Activated CD8-positive, alpha-beta memory T cell treated with anti-CD3 and anti-CD28 coated beads for 48 hours (primary cell): ENCODE data around the gene CD36.

Source experiments
- DNase-seq, 3 experiments: peaks; one replicate each; pipeline ENCODE4 v3.0.0-alpha.2; 2020; ENCODE audit warnings: low read depth in 2 of 3, low spot score in 2 of 3

Gene CD36

GRCh38 chr7:80637911-80638765 lies at the start of gene CD36:
Gene CD36, plus strand, starts transcription at chr7:80638642. Its CDS starts 8,099 bp downstream, at chr7:80646741.
- no peak for DNase-seq

DNA sequence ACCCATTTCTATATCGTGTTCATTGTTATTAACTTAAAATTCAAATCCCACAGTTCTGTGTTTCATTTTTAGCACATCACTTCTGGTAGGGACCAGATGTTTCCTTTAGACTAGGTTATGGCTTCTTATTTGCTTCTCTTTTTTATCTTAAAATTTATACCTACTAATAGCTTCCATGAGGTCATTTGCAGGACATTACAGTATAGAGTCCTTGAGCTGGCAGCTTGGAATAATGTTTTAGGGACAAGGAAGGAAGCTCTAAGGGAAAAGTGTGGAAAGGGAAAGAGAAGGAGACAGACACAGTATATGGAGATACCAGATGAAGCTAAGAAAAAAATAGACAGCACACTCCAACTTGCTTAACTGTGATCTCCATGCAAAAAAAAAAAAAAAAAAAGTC lies 48.8 kb upstream of the CD36 start:
- DNase-seq: no peak

DNA sequence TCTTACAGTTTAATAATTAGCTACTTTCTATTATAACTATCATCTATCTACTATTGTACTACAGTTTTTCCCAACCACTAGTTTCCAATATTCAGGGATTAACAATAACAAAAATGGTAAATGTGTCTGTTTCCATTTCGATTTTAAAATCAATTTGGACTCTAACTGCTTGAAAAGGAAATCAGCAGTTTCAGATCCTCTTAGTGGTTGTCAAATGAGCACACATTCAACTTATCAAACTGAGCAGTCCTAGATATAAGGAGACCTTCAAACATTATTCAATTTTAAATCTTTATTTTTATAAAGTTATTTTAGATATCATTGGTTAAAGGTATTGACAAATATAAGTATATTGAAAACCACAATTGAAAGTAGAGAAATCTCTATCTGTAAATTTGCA lies 46.8 kb upstream of the CD36 start:
- no peak for DNase-seq

GRCh38 chr7:80593869-80594586 lies 44.4 kb upstream of the CD36 start:
- no peak for DNase-seq

DNA sequence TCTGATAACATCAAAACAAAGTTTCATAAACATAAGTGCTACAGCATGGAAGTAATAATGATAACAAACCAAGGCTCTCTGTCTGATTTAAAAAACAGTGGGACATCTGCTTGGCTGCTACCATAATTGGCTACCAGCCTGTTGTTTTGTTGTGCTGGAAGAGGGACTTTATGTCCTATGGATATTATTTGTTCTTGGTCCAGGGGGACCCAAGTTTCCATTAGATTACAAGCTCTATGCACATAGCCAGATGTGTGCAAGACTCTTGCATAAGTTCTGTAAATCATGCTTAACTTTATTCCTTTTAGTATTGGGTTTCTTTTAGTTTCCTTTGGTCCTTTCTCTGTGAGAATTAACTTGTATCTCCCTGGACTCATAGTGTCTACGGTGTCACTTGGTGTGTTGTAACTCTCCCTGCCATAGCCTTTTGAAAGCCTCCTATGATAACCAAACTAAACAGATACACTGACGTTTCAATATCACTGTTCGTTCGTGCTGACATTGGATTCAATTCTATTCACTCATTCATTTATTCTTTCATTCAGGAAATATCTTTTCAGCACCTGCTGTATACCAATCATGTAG lies 41.4 kb upstream of the CD36 start:
- no peak for DNase-seq

- no peak for DNase-seq
These were observed 40.6 kb upstream of the CD36 start for GRCh38 chr7:80597875-80598274.

DNA sequence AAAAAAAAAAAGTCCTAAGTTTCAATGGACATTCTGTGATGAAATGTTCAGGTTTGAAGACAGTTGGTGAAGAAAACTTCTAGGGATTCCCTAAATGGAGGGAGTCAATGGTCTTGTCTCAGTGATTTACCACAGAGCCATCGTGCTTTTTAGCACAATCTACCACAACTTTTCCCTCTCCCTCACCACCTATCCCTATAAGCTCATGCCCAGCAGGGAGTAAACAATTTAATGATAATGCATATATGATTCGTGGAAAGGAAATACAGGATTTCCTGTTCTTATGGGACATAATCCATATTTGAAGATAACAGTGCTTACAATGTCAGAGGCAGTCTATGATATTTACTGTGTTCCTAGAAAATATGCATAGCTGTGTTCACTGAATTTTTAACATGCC lies 38.4 kb upstream of the CD36 start:
- no peak for DNase-seq

- no peak for DNase-seq
These were observed 36.4 kb upstream of the CD36 start for GRCh38 chr7:80601999-80602398.

- no peak for DNase-seq
These were observed 34.5 kb upstream of the CD36 start for GRCh38 chr7:80603940-80604339.

DNA sequence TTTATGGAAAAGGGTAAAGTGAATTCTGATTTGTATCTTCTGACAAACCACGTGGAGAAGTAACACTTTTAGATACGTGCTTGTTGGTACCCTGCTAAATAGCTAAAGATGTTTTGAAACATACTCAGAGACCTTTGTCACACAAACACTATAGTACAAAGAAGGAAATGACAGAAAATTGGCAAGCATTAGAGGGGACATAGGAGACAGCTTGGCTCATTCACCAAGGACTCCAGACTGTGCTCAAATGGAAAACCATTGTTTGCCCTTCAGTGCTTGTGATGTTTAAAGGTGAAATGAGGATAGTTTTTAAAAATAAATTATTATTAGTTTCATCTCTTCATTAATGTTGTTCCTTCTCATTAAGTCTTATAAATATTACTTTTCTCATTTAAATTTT lies 34.0 kb upstream of the CD36 start:
- DNase-seq: no peak

DNA sequence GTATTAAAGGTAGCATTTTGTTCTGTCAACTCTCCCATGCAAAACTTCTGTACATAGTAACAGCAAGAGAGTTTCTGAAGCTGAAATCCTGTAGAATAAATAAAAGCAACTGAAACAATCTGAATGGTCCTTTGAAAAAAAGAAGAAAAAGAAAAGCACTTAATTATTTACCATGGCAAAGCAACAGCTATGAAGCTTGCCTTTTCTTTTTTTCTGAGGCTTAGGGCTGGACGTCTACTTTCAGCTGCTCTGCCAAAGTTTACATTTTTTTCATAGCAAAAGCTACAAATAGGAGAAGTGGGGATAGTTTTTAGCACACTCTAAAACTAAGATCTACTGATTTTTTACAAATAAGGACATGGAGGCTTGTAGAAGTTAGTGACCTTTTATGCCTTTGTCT lies 31.3 kb upstream of the CD36 start:
- DNase-seq: no peak

DNA sequence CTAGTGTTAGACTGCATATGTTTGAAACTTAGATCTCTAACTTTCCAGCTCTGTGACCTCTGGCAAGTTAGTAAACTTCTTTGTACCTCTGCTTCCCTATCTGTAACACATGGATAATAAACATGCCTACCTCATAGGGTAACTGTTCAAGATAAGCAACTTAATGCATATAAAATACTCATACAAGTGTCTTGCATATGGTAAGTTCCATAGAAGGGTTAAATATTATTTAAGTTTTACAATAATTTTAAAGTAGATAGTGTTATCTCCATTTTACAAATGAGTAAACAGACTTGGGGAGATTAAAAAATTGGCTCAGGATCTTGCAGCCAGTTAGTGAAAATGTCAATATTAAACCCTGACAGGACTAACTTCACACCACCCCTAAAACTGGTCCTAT lies 30.1 kb upstream of the CD36 start:
- DNase-seq: no peak

GRCh38 chr7:80609751-80610150 lies 28.7 kb upstream of the CD36 start:
- DNase-seq: no peak

DNA sequence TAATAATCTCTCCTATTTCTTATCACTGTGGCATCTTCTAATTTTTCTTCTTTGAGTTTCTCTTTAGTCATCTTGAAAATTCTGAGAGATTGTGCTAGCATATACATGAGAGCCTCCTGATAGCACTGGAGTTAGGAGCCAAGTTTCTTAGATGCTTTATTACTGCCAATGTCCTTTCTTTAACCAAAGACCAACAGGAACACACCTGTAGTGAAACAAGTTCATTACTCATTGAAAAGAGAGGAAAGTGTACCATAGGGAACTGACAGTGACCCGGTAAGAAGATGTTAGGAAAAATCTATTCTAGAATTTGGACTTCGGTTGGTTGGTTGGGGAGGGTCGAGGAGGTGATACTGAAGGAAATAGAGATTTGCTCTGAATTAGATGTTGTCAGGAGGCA lies 27.1 kb upstream of the CD36 start:
- DNase-seq: no peak

GRCh38 chr7:80611779-80612178 lies 26.7 kb upstream of the CD36 start:
- no peak for DNase-seq

DNA sequence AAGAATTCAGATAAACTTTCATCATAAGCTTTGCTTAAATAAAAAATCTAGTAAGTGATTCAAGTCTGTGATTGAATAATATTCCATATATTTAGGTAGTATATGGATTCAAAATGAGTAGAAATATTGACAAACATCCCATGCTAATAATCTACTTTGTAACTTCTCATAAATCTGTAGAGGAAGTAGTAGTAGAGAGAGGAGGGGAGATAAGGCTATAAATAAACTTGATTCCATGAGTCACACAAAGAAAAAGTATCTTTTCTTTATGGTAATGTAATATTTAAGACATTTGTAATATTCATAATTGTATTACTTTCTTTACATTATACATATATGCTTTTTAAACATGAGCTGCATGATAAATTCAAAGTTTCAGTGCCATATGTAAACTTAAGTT lies 25.6 kb upstream of the CD36 start:
- no peak for DNase-seq

DNA sequence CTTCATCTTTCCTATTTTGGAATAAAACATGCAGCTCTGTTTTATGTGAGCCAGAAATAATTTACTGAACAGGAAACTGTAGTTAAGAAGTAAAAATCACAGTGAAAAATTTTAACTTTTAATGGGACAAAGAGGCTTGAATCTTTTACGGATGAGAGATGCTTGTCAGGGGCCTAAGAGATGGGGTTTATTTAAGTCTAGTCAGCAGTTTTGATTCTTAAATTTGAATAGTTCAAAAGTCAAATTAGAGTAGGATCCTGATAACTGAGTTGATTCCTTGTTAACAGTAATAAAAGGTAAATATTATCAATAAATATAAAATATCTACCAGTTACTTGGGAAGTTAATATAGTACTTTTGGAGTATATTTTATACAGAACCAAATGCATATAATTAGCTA lies 24.9 kb upstream of the CD36 start:
- DNase-seq: no peak

DNA sequence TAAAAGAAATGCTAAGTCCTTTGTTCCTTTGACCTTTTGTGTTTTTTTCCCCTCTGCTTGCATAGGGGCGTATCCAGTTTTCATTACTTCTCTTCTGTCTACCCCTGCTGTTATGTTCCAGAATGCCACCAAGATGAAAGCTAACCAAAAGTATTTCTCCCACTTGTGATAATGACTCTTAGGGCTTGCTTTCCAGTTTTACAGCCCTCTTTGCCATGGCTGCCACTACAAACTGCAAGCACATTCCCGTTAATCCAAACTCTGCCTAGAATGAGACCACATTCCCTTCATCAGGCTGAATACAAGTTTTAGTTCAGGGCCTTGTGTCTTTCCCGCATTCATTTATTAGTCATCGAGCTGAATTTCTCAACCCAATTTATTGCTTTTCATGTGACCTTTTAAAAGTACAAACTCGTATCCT lies 23.6 kb upstream of the CD36 start:
- no peak for DNase-seq

GRCh38 chr7:80618096-80618495 lies 20.3 kb upstream of the CD36 start:
- DNase-seq: no peak

- DNase-seq: no peak
These were observed 18.7 kb upstream of the CD36 start for GRCh38 chr7:80619741-80620140.

GRCh38 chr7:80622541-80622940 lies 15.9 kb upstream of the CD36 start:
- DNase-seq: no peak
